HG02884 (cell line): ENCODE measurements around the gene TAF9.
"Not testable (repeated sequence)": the region's sequence is repeated elsewhere in the genome, so short reads cannot be mapped to it uniquely, and the experiment has no call there.

ENCODE experiments used
- ATAC-seq: cut with Tn5 transposase; IDR thresholded peaks from one replicate; pipeline ENCODE4 v1.9.1; 2021; ENCODE audit warnings: mild to moderate bottlenecking, moderate library complexity; ENCODE audit not compliant: unreplicated experiment

TAF9 gene

GRCh38 chr5:69369340-69370121 is at the start of gene TAF9, which contains the start of the genes AK6 and RAD17:
TAF9 (minus strand) TSS chr5:69369520; CDS start chr5:69365737, 3,783 bp downstream.
AK6 (minus strand) TSS chr5:69369520; CDS start chr5:69369490, 30 bp downstream.
RAD17 (plus strand) TSS chr5:69369818; CDS start chr5:69372209, 2,391 bp downstream.
- peak; percentile 88 for ATAC-seq

GRCh38 chr5:69418554-69418953 is 49.2 kb upstream of the TAF9 start:
- no peak for ATAC-seq

- no peak for ATAC-seq
These were observed 47.4 kb upstream of the TAF9 start for GRCh38 chr5:69416699-69417098.

- no peak for ATAC-seq
These were observed 46.9 kb upstream of the TAF9 start for GRCh38 chr5:69416180-69416579.

GRCh38 chr5:69415584-69415958 is 46.3 kb upstream of the TAF9 start:
- ATAC-seq: no peak

- peak; percentile 76 for ATAC-seq
These were observed 45.7 kb upstream of the TAF9 start, which contains the start of gene MARVELD2 for GRCh38 chr5:69414885-69415583. MARVELD2 (plus strand) TSS chr5:69415116; CDS start chr5:69419386, 4,270 bp downstream.

GRCh38 chr5:69404659-69405330 is 35.5 kb upstream of the TAF9 start:
- ATAC-seq: no peak

GRCh38 chr5:69378376-69378775 is 9.1 kb upstream of the TAF9 start:
- no peak for ATAC-seq

GRCh38 chr5:69374911-69375446 is 5.7 kb upstream of the TAF9 start:
- peak; percentile 68 for ATAC-seq

- ATAC-seq: no peak
These were observed 3.1 kb upstream of the TAF9 start for GRCh38 chr5:69372394-69372793.

- not testable (repeated sequence) for ATAC-seq
These were observed 1.0 kb upstream of the TAF9 start for GRCh38 chr5:69370335-69370734.

- ATAC-seq: peak; percentile 30
These were observed 621 bp downstream of the TAF9 start for GRCh38 chr5:69368458-69369339.

- no peak for ATAC-seq
These were observed 1.5 kb downstream of the TAF9 start for GRCh38 chr5:69367697-69368279.

- no peak for ATAC-seq
These were observed 4.5 kb downstream of the TAF9 start for GRCh38 chr5:69364850-69365249.

GRCh38 chr5:69364414-69364813 is 4.9 kb downstream of the TAF9 start:
- no peak for ATAC-seq

GRCh38 chr5:69360442-69360841 is 8.9 kb downstream of the TAF9 start:
- no peak for ATAC-seq

- ATAC-seq: no peak
These were observed 9.6 kb downstream of the TAF9 start for GRCh38 chr5:69359699-69360098.

- no peak for ATAC-seq
These were observed 18.7 kb downstream of the TAF9 start for GRCh38 chr5:69350664-69351063.

GRCh38 chr5:69343083-69343482 is 26.2 kb downstream of the TAF9 start:
- no peak for ATAC-seq
